DOHH2 (cell line): ENCODE results near the gene CD28.

Source experiments
- H3F3A ChIP-seq: fragments of 200-600 bp; sonication (generic), shearing (Covaris generic); 2 replicates; pipeline ENCODE4 v1.6.0; 2016; ENCODE audit warnings: antibody characterized with exemption, mild to moderate bottlenecking; ENCODE audit not compliant: control insufficient read depth, insufficient read depth
- H3K27ac ChIP-seq: fragments of 200-600 bp; sonication (generic); 2 replicates; pipeline ENCODE4 v1.5.1; 2014; ENCODE audit warnings: low read depth, mild to moderate bottlenecking, low read length, moderate library complexity
- H3K27me3 ChIP-seq: fragments of 200-600 bp; sonication (generic); 2 replicates; pipeline ENCODE4 v1.6.1; 2014; ENCODE audit warnings: mild to moderate bottlenecking, low read length, mixed read lengths; ENCODE audit not compliant: control insufficient read depth
- H3K36me3 ChIP-seq: fragments of 200-600 bp; sonication (generic); 2 replicates; pipeline ENCODE4 v1.6.1; 2014; ENCODE audit warnings: mild to moderate bottlenecking, low read length, moderate library complexity, mixed read lengths; ENCODE audit not compliant: control insufficient read depth
- H3K4me1 ChIP-seq: fragments of 200-600 bp; sonication (generic); 2 replicates; pipeline ENCODE4 v1.6.1; 2014; ENCODE audit warnings: mild to moderate bottlenecking, low read length, mixed read lengths; ENCODE audit not compliant: control insufficient read depth
- H3K4me2 ChIP-seq: fragments of 200-600 bp; sonication (generic); 2 replicates; pipeline ENCODE4 v1.6.0; 2014; ENCODE audit warnings: mild to moderate bottlenecking, low read length, moderate library complexity
- H3K4me3 ChIP-seq: fragments of 200-600 bp; sonication (generic); 2 replicates; pipeline ENCODE4 v1.5.1; 2014; ENCODE audit warnings: mild to moderate bottlenecking, low read length, mixed read lengths
- H3K79me2 ChIP-seq: fragments of 200-600 bp; sonication (generic); 2 replicates; pipeline ENCODE4 v1.6.1; 2014; ENCODE audit warnings: mild to moderate bottlenecking, low read length, mixed read lengths; ENCODE audit not compliant: control insufficient read depth
- H3K9me2 ChIP-seq: fragments of 200-600 bp; sonication (generic); replicated peaks from 2 replicates; pipeline ENCODE4 v1.6.1; 2014; ENCODE audit warnings: mild to moderate bottlenecking, low read length, mixed read lengths; ENCODE audit not compliant: control insufficient read depth
- H3K9me3 ChIP-seq: fragments of 200-600 bp; sonication (generic); 2 replicates; pipeline ENCODE4 v1.6.1; 2014; ENCODE audit warnings: antibody characterized with exemption, low read length, mixed read lengths; ENCODE audit not compliant: control insufficient read depth, insufficient read depth
- H4K20me1 ChIP-seq: fragments of 200-600 bp; sonication (generic); 2 replicates; pipeline ENCODE4 v1.6.0; 2014; ENCODE audit warnings: low read depth, mild to moderate bottlenecking, antibody characterized with exemption, low read length, moderate library complexity; ENCODE audit not compliant: control insufficient read depth, insufficient read depth
- EZH2phosphoT487 ChIP-seq: fragments of 200-600 bp; sonication (generic); IDR thresholded peaks from 2 replicates; pipeline ENCODE4 v1.6.1; 2017; ENCODE audit warnings: borderline replicate concordance, mild to moderate bottlenecking, antibody characterized with exemption, low read length, moderate library complexity, mixed read lengths
- TF ChIP-seq, protein P1 (sequence below): fragments of 200-600 bp; sonication (generic); IDR thresholded peaks from one replicate; pipeline ENCODE4 v1.5.1; 2014; ENCODE audit warnings: antibody characterized with exemption, mild to moderate bottlenecking, low read depth, low read length; ENCODE audit not compliant: poor library complexity, severe bottlenecking

Gene CD28

DNA sequence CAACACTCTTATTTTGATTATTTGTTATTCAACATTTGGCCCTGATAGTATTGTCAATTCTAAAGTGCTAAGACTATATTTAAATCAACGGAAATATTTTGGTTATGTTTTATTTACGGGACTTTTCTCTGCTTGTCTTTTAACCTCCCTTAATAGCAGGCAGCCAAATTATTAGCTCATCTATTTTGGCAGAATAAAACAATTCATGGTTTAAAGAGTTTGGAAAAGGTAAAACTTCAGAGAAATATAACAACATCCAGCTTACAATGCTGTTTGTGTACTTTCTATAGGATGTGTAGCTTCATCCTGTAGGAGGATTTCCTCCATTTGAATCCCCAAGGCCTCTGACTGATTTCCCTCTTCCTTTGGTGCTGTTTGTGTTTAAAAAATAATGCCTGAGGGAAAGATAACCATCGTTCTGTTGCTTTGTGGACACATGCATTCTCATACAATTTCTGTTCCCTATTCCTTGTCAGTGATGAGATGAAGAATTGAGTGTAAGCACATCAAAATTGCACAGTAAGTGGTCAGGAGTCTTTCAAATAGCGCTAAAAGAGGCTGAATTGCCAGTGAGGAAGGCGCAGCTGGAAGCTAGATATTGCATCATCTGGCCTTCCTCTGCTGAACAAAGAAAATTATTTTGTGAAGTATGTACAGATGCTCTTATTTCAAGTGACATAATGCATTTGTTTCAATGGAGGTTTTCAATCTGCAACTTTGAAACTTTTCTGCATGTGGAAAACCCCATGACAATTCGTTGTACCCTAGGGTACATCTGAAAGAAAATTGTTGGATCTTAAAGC, 80.3 kb downstream of the CD28 start:
- H3F3A ChIP-seq: no peaks in the 10 kb centered on the region
- H3K9me2 ChIP-seq: no peaks in the 10 kb centered on the region
- no peak overlapping the region for H3K27ac ChIP-seq
- no peaks in the 10 kb centered on the region for H3K79me2 ChIP-seq
- no peaks in the 10 kb centered on the region for H3K9me3 ChIP-seq
- no peak overlapping the region for H3K4me3 ChIP-seq
- H3K27me3 ChIP-seq: peaks cover 4% of the 10 kb centered on the region
- TF ChIP-seq, protein P1, sequence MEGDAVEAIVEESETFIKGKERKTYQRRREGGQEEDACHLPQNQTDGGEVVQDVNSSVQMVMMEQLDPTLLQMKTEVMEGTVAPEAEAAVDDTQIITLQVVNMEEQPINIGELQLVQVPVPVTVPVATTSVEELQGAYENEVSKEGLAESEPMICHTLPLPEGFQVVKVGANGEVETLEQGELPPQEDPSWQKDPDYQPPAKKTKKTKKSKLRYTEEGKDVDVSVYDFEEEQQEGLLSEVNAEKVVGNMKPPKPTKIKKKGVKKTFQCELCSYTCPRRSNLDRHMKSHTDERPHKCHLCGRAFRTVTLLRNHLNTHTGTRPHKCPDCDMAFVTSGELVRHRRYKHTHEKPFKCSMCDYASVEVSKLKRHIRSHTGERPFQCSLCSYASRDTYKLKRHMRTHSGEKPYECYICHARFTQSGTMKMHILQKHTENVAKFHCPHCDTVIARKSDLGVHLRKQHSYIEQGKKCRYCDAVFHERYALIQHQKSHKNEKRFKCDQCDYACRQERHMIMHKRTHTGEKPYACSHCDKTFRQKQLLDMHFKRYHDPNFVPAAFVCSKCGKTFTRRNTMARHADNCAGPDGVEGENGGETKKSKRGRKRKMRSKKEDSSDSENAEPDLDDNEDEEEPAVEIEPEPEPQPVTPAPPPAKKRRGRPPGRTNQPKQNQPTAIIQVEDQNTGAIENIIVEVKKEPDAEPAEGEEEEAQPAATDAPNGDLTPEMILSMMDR: no peak
- TF ChIP-seq EZH2phosphoT487: no peak
- no peaks in the 10 kb centered on the region for H3K4me1 ChIP-seq
- no peak overlapping the region for H3K4me2 ChIP-seq
- no peaks in the 10 kb centered on the region for H4K20me1 ChIP-seq
- no peaks in the 10 kb centered on the region for H3K36me3 ChIP-seq

DNA sequence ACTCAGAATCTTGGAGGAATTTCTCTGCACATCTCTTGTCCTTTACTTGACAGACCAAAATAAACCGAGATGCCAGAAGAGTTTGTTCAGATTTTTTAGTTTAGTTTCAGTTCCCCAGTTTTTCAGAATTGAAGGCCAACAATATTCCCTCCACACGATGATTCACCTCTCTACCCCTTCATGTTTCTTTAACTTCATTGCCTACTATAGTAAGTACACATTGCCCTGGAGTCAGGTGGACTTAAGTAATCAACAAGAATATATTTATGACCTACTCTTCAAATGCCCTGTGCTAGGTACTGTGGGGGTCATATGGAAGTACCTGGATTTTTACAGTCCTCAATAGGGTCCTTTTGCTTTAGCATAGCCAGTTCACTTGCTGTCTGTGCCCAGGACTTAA, 81.5 kb downstream of the CD28 start:
- Histone ChIP-seq H3K9me2 (no peaks in the 10 kb centered on the region), H3K4me2 (no peak overlapping the region), H3K79me2 (no peaks in the 10 kb centered on the region), H3F3A (no peaks in the 10 kb centered on the region), H3K27ac (no peak overlapping the region), H3K9me3 (no peaks in the 10 kb centered on the region), H3K36me3 (no peaks in the 10 kb centered on the region), H3K4me3 (no peak overlapping the region), H3K4me1 (no peaks in the 10 kb centered on the region), H3K27me3 (peaks cover 7% of the 10 kb centered on the region), H4K20me1 (no peaks in the 10 kb centered on the region)
- TF ChIP-seq EZH2phosphoT487: no peak
- TF ChIP-seq, protein P1: no peak
